ENCODE results near the gene CLEC18C. TPM values are rescaled to one million over a fixed set of nuclear protein-coding genes. Genes with fewer than 3 reads are reported as not detected.
"Not testable (repeated sequence)": the region's sequence is repeated elsewhere in the genome, so short reads cannot be mapped to it uniquely, and the experiment has no call there.

The CLEC18C gene
- total RNA-seq (2014; rRNA removed; shearing (Covaris generic)): not detected in 2 replicates

DNA sequence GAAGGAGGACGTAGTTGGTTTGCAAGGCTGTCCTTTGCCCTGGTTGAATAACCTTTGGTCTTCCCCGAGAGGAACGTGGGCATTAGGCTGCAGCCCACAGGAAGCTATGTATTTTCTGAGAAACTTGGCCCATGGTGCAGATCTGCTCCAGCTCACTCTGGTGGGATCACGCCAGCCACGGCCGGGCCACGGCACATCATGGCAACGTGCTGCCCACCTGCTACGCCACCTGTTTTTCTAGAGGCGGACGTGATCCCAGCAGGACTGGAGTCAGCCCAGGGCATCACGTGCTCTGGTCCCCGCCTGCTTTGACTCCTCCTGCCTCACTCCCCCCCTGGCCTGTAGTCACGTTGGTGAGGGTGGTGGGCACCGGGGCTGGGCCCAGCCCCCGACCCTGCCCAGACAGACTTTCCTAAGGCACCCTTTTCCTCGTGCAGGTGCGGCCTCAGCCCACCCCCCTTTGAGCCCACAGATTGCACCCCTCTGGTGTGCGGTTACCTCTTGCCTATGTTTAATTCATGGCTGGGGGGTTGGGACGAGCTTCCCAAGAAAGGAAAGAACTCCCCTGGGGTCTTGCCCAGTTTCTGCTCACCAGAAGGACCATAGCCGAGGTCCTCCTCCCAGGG lies at the start of gene CLEC18C:
CLEC18C (plus strand) TSS at position 576 of the 626 bp plus-strand sequence. CDS start 492 bp downstream, outside the sequence.
- DNase-seq (ENCODE audit: low spot score): not testable (repeated sequence)

DNA sequence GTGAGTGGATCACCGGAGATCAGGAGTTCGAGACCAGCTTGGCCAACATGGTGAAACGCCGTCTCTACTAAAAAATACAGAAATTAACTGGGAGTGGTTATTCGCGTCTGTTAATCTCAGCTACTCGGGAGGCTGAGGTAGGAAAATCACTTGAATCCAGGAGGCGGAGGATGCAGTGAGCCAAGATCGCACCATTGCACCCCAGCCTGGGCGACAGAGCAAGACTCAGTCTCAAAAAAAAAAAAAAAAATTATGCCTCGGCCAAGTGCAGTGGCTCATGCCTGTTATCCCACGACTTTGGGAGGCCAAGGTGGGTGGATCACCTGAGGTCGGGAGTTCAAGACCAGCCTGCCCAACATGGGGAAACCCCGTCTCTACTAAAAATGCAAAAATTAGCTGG lies 49.8 kb upstream of the CLEC18C start:
- not testable (repeated sequence) for DNase-seq (ENCODE audit: low spot score)

DNA sequence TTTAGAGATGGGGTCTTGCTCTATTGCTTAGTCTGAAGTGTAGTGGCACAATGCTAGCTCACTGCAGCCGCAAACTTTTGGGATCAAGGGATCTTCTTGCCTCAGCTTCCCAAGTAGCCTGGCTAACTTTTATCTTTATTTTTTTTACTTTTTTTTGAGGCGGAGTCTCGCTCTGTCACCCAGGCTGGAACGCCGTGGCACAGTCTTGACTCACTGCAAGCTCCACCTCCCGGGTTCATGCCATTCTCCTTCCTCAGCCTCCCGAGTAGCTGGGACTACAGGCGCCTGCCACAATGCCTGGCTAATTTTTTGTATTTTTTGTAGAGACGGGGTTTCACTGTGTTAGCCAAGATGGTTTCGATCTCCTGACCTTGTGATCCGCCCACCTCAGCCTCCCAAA lies 47.4 kb upstream of the CLEC18C start:
- DNase-seq (ENCODE audit: low spot score): not testable (repeated sequence)

DNA sequence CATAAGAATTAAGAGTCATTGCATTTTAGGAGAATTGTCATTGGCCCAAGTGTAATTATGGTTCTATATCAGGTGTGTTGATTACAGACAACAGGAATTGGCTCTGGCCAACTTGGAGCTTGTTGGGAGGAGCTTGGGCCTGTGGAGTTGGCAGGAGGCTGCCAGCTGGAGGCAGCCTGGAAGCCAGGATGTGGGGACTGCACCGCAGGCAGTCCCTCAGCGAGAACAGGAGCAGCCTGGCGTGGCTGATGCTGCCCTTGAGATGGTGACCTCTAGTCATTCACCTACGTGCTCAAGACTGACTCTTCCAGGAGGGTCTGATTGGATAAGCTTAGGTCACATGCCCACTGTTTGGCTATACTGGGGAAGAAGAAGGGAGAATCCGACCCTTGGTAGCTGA lies 45.9 kb upstream of the CLEC18C start:
- DNase-seq (ENCODE audit: low spot score): not testable (repeated sequence)

DNA sequence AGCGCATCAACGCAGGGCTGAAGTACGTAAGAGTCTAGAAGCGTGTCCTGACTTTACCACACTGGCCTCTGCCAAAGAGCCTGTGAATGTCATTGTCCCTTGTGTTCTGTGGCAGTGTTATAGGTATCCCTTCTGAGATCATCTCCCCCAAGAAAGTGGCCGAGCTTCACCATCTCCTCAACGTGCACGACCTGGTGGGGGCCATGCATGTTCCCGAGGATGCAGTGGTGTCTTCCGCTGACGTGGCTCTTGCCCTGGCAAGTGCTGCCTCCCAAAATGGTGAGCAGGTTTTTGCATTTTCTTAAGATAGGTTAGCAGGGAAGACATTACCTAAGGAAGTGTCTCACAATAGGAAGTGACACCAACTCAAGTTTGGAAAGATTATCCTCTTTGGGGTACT lies 44.7 kb upstream of the CLEC18C start:
- not testable (repeated sequence) for DNase-seq (ENCODE audit: low spot score)

DNA sequence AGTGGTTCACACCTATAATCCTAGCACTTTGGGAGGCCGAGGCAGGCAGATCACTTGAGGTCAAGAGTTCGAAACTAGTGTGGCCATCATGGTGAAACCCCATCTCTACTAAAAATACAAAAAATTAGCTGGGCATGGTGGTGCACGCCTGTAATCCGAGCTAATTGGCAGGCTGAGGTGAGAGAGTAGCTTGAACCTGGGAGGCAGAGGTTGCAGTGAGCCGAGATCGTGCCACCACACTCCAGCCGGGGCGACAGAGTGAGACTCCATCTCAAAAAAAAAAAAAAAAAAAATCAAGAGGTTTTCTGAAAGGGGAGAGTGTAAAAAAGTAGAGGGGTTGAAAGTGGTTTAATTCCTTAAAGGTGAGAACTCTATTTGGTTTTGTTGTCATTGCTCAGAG lies 37.8 kb upstream of the CLEC18C start:
- DNase-seq (ENCODE audit: low spot score): not testable (repeated sequence)

DNA sequence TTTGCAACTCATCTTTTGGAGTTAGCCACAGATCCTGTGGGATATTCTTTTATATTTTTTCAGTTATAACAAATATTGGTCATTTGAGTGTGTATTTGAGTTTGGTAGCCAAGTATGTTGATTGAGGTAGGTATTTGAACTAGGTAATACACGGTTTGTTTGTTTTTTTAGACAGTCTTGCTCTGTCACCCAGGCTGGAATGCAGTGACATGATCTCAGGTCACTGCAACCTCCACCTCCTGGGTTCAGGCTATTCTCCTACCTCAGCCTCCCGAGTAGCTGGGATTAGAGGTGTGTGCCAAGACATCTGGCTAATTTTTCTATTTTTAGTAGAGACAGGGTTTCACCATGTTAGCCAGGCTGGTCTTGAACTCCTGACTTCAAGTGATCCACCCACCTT lies 37.0 kb upstream of the CLEC18C start:
- DNase-seq (ENCODE audit: low spot score): not testable (repeated sequence)

DNA sequence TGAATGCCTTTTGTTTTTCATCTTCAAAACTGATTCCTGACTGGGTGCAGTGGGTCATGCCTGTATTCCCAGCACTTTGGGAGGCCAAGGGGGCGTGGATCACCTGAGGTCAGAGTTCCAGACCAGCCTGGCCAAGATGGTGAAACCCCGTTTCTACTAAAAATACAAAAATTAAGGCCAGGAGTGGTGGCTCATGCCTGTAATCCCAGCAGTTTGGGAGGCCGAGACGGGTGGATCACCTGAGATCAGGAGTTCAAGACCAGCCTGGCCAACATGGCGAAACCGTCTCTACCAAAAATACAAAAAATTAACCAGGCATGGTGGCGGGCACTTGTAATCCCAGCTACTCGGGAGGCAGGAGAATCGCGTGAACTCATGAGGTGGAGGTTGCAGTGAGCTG lies 30.8 kb upstream of the CLEC18C start:
- DNase-seq (ENCODE audit: low spot score): not testable (repeated sequence)

DNA sequence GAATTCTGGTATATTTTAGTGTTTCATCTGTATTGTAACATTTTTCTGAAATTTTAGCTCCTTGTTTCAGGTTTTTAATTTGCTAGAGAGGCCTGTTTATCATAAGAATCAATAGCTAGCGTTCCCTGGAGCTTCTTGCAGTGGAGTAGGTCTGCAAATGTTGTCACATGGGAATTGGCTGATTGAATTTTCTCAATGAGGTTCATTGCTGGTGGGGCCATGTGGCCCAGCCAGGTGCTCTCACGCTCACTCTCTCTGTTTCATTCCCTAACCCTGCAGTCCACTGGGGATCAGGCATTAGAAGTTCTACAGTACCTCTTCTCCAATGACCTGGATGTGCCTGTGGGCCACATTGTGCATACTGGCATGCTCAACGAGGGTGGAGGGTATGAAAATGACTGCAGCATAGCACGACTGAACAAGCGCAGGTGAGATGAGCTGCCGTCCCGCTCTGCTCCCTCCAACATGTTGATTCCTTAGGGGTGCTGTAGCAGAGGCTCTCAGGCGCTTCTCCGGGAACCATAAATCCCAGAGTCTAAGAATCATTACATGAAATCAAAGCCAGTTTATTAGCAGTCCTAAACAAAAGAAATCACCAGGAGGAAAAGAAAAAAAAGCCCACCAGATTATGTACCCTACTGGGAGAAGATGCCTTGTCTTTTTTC lies 30.2 kb upstream of the CLEC18C start:
- not testable (repeated sequence) for DNase-seq (ENCODE audit: low spot score)

DNA sequence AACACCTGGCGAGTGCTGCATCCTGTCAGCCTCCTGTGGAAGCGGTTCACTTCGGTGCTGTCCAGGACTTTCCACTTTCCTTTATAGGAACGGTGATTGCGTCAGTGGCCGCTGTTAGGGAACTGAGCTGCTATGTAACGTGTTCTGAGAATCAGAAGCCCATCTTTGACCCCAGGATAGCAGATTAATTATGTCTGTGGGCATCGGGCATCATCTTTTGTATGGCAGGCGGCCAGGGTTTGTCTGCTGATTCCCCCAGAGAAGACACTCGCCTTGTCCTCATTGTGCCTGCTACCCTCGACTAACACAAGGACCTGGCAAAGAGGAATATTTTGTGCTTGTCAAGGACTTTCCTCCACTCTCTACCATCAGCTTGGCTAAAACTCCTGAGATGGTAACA lies 25.7 kb upstream of the CLEC18C start:
- DNase-seq (ENCODE audit: low spot score): not testable (repeated sequence)

DNA sequence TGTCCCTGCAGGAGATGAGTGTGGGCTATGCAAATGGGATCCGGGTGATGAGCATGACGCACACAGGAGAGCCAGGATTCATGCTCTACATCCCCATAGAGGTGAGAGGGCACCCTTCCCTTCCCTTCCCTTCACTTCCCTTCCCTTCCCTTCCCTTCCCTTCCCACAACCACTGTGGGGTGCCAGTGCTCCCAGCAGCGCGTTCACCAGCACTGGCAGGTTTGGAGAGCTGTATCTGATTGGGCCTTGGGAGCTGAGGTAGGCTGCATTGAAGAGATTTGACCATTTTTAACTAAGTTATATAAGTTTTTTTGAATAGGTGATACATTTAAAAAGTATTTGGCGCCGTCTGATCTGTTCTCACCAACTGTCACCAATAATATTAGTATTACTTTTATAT lies 25.1 kb upstream of the CLEC18C start:
- DNase-seq (ENCODE audit: low spot score): not testable (repeated sequence)

DNA sequence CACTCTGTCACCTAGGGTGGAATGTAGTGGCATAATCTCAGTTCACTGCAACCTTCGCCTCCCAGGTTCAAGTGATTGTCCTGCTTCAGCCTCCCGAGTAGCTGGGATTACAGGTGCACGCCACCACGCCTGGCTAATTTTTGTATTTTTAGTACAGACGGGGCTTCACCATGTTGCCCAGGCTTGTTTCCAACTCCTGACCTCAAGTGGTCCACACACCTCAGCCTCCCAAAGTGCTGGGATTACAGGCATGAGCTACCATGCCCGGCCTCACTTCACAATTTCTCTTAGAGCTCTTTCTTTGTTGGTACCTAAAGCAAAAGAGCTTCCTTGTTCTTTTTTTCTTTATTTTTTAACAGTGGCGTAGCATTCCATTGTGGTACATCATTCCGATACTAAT lies 24.3 kb upstream of the CLEC18C start:
- not testable (repeated sequence) for DNase-seq (ENCODE audit: low spot score)

DNA sequence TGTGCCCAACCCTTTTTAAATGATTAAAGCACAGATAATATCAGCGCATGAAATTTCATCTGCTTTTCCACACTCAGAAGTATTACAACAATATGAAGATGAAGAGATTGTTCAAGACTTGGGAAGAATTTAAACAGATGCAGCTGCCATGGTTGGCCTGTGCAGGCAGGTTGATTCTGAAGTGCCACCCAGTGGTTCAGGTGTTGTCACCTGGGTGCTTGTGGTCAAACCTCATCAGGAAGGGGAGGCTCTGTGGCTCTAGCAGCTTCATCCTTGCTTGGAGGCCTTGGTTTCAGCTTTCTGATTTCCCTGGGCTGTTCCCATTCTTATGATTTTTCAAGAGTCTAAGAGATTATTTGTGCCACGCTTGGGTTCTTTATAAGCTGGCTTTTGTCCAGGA lies 22.2 kb upstream of the CLEC18C start:
- no peak for DNase-seq (ENCODE audit: low spot score)

DNA sequence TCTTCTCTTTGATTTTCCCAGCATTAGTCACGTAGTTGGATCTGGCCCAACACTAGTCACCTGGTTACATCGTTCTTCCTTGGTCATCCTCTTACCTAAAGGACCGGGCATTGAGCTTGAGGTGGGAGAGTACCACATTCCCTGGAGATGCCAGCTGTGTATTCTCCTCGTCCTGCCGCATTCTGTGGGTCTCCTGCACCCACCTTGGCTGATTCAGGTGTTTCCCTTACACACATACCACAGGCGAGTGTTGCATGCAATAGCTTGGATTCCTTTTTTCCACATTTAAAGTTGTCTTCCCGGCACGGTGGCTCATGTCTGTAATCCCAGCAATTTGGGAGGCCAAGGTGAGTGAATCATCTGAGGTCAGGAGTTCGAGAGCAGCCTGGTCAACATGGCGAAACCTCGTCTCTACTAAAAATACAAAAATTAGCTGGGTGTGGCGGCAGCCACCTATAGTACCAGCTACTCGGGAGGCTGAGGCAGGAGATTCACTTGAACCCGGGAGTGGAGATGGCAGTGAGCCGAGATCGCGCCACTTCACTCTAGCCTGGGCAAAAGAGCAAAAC lies 21.6 kb upstream of the CLEC18C start:
- DNase-seq (ENCODE audit: low spot score): no peak

DNA sequence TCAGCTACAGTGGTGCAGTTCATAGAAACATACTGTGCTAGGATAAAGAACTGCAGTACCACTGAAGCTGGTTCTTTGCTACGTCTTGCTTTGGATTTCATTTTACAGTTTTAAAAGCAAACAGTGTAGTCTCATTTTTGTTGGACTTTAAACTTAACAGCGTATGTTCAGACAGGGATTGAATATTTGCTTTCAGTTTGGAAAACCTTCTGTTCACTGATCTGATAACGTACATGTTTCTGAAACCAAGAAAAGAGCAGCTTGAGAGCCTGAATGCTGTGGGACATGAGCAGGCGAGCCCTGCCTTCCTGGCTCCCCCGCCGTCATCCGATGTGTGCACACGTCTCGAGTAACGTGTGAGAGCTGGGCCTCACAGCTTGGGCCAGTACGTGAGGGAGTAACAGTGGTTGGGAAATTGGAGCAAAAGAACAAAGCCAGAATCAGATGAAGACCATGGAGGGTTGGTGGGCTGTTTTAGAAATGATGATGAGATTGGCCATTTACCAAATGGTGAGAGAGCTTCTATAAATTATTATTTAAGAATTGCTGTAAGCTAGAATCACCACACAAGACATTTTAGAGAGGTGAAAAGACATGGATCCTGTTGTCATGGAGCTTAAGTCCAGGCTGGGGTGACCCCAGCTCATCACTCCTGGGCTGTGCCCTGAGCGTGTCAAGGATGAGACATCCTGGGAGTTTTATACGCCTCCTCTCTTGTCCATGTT lies 20.8 kb upstream of the CLEC18C start:
- DNase-seq (ENCODE audit: low spot score): no peak

DNA sequence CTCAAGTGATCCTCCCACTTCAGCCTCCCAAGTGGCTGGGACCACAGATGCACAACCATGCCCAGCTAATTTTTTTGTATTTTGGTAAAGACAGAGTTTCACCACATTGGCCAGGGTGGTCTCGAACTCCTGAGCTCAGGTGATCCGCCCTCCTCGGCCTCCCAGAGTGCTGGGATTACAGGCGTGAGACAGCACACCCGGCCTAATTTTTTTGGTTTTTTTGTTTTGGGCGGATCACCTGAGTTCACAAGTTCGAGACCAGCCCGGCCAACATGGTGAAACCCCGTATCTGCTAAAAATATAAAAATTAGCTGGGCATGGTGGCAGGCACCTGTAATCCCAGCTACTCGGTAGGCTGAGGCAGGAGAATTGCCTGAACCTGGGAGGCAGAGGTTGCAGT lies 18.9 kb upstream of the CLEC18C start:
- not testable (repeated sequence) for DNase-seq (ENCODE audit: low spot score)

DNA sequence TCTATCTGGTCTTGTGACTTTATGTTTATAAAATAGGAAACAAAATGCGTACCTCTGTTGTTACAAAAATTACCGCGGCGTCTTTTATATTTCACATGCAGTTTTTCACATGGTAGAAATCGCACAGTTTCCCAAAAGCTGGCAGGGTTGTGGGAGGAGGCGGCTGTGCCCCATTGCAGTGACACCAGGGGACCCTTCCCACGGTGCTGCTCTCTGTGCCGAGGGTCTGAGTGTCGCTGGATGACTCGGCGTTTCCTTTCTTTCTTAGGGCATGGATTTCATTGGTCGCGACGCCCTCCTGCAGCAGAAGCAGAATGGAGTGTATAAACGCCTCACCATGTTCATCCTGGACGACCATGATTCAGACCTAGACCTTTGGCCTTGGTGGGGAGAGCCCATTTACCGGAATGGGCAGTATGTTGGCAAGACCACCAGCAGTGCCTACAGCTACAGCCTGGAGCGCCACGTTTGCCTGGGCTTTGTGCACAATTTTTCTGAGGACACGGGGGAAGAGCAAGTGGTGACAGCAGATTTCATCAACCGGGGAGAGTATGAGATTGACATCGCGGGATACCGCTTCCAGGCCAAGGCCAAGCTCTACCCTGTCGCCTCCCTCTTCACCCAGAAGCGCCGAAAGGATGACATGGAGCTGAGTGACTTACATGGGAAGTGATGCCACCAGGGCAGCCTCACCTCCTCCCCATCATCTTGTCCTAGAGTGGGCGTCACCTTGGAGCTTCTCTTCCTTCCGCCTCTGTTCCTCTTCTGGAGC lies 17.2 kb upstream of the CLEC18C start:
- no peak for DNase-seq (ENCODE audit: low spot score)

DNA sequence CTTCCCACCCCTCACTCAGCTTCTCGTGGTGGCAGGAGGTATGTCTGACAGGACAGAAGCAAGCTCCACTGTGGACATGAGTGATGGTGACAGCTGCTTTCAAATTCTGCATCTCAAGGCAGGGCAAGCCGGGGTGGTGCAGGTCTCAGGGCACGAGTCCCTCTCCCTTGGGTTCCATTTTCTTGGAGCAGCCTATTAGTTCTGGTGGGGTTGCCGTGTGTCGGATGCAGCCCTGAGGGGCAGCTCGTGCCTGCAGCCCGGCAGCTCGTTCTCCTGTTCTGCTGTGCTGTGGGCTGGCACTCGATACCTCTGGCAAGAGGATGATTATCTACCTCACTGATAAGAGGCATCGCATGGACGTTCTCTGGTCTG lies 16.5 kb upstream of the CLEC18C start:
- DNase-seq (ENCODE audit: low spot score): no peak

DNA sequence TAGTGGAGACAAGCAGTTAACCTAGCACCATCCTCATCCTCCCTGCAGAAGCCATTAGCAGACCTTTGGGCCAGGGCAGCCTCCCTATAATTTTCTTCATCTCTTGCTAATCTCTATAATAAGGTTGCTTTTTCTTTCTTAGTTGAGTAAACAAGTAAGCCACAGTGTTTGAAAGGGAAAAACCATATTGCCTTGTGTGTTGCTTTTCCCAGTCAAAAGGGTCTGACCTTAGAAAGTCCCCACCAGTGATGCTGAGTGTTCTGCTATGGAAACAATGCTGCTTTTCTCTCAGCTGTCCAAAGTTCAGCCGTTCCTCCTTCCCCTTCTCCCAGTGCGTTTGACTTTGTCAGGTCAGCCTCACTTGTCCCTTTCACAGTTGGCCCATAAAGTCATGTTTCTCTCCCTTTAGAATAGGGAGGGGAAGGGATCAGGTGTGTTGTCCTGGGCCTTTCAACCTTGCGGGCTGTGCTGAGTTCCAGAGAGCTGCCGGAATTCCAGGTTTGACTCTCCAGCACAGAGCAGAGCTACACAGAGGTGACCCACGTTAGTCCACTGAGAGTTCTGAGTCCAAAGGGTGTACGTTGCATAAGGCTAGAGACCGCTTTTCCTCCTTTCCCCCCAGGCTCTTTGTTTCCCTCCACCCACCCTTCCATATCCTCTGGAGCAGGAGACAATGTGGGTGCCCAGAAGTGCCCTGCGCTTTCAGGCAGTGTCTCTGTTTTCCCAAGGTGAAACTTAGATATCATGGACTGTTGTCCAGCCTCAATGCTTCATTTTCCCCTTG lies 15.9 kb upstream of the CLEC18C start:
- no peak for DNase-seq (ENCODE audit: low spot score)

DNA sequence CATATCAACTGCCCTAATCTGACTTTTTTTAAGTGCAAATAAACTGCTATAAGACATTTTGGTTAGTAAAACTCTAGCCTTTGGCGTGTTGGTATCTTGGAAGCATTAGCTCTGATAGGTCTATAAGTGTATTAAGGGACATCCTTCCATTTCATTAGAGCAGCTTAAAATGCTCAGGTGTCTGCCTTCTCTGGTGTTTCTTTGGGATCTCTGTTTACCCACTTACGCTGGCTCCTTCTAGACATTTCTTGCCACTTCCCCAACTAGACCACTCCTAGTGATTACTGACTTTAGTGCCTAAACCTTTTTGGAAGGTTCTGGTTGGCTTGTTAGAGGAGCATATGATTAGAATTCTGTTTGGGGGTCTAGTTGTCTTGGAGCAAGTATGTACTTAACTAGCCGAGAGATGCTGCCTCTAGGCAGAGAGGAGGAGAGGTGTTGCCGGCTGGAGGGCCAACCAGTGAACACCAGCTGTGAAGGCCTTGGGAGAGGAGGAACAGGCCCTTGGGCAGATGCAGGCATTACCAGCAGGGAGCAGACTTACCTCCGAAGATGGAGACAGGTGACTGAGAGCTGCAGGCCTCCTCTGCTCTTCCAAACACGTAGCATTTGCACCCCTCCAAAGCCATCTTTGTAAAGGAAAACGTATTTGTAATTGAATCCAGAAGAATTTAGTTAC lies 15.2 kb upstream of the CLEC18C start:
- no peak for DNase-seq (ENCODE audit: low spot score)
